Measurements from ENCODE around the gene ADGRG2.

- TF ChIP-seq BHLHE40 (IDR thresholded peaks at IDR 0.05; ENCODE audit: borderline replicate concordance) (no peak), FOXM1 (IDR thresholded peaks at IDR 0.05; ENCODE audit: borderline replicate concordance) (no peak), ARNT (IDR thresholded peaks at IDR 0.05) (no peak), TARDBP (IDR thresholded peaks at IDR 0.05) (no peak), SUZ12 (IDR thresholded peaks at IDR 0.05) (no peak)
Observed at GRCh38 chrX:19121466-19121865, 802 bp downstream of the ADGRG2 start.
